Neural progenitor cell (in vitro differentiated cells): ENCODE data around the gene ZNF331. TPM values are rescaled to one million over a fixed set of nuclear protein-coding genes. Genes with fewer than 3 reads are reported as not detected.
A peak's percentile ranks its signal among the peaks of the same experiment; 100 is the strongest.
"Not testable (repeated sequence)": the region's sequence is repeated elsewhere in the genome, so short reads cannot be mapped to it uniquely, and the experiment has no call there.

ENCODE experiments used
- DNase-seq: peaks from one replicate; pipeline ENCODE4 v3.0.0-alpha.2; 2016; ENCODE audit warnings: low spot score
- H2AFZ ChIP-seq: fragments of 200-600 bp; sonication (generic); replicated peaks from 2 replicates; pipeline ENCODE4 v1.6.1; 2016; ENCODE audit warnings: antibody characterized with exemption
- H3F3A ChIP-seq: fragments of 200-600 bp; sonication (generic); 2 replicates; pipeline ENCODE4 v1.6.1; 2016; ENCODE audit warnings: antibody characterized with exemption, low read depth
- H3K27ac ChIP-seq: fragments of 200-600 bp; sonication (generic); 2 replicates; pipeline ENCODE4 v1.5.1; 2016; ENCODE audit warnings: mild to moderate bottlenecking
- H3K27me3 ChIP-seq: fragments of 200-600 bp; sonication (generic); 2 replicates; pipeline ENCODE4 v1.6.1; 2016; ENCODE audit warnings: mild to moderate bottlenecking, moderate library complexity
- H3K36me3 ChIP-seq: fragments of 200-600 bp; sonication (generic); 2 replicates; pipeline ENCODE4 v1.5.1; 2016
- H3K4me1 ChIP-seq: fragments of 200-600 bp; sonication (generic); 2 replicates; pipeline ENCODE4 v1.6.1; 2016; ENCODE audit warnings: mixed run types
- H3K4me2 ChIP-seq: fragments of 200-600 bp; sonication (generic); 2 replicates; pipeline ENCODE4 v1.6.1; 2016
- H3K4me3 ChIP-seq: fragments of 200-600 bp; sonication (generic); 2 replicates; pipeline ENCODE4 v1.5.1; 2016
- H3K79me2 ChIP-seq: fragments of 200-600 bp; sonication (generic); 2 replicates; pipeline ENCODE4 v1.6.1; 2016; ENCODE audit warnings: low read depth
- H3K9ac ChIP-seq: fragments of 200-600 bp; sonication (generic); 2 replicates; pipeline ENCODE4 v1.6.1; 2016
- H3K9me3 ChIP-seq: fragments of 200-600 bp; sonication (generic); 2 replicates; pipeline ENCODE4 v1.5.1; 2016; ENCODE audit warnings: low read depth
- H4K20me1 ChIP-seq: fragments of 200-600 bp; sonication (generic); 2 replicates; pipeline ENCODE4 v1.6.1; 2016; ENCODE audit warnings: low read depth
- H3K27ac Mint-ChIP-seq: 3 replicates; pipeline ENCODE4 v1.8.0; 2021; ENCODE audit warnings: mixed read lengths
- H3K27me3 Mint-ChIP-seq: 2 replicates; pipeline ENCODE4 v1.8.0; 2022; ENCODE audit warnings: low read depth, mild to moderate bottlenecking, inconsistent platforms, moderate library complexity, mixed read lengths; ENCODE audit not compliant: insufficient read depth
- H3K36me3 Mint-ChIP-seq: 3 replicates; pipeline ENCODE4 v1.8.0; 2021; ENCODE audit warnings: mixed read lengths
- H3K4me1 Mint-ChIP-seq: 3 replicates; pipeline ENCODE4 v1.8.0; 2021; ENCODE audit warnings: mixed read lengths
- H3K4me3 Mint-ChIP-seq: 3 replicates; pipeline ENCODE4 v1.8.0; 2021; ENCODE audit warnings: mild to moderate bottlenecking, moderate library complexity, mixed read lengths
- H3K9me3 Mint-ChIP-seq: 3 replicates; pipeline ENCODE4 v1.8.0; 2020; ENCODE audit warnings: mixed read lengths
- CTCF ChIP-seq: fragments of 200-600 bp; sonication (generic); IDR thresholded peaks from 2 replicates; pipeline ENCODE4 v1.5.1; 2017; ENCODE audit warnings: antibody characterized with exemption, mild to moderate bottlenecking
- EZH2 ChIP-seq: fragments of 200-600 bp; sonication (generic); IDR thresholded peaks from 2 replicates; pipeline ENCODE4 v1.6.1; 2017; ENCODE audit warnings: antibody characterized with exemption, mild to moderate bottlenecking, moderate library complexity
- EZH2phosphoT487 ChIP-seq: fragments of 200-600 bp; sonication (generic); IDR thresholded peaks from 2 replicates; pipeline ENCODE4 v1.6.1; 2017; ENCODE audit warnings: antibody characterized with exemption
- total RNA-seq: library from RNA; depleted of rRNA; stranded (reverse); fragments of >200 nt; gene quantifications from 2 replicates; pipeline ENCODE4 v1.2.3, GENCODE V29; 2015; ENCODE audit warnings: low replicate concordance

ZNF331 gene
- total RNA-seq = 44.2 and 68.5 TPM in 2 replicates

DNA sequence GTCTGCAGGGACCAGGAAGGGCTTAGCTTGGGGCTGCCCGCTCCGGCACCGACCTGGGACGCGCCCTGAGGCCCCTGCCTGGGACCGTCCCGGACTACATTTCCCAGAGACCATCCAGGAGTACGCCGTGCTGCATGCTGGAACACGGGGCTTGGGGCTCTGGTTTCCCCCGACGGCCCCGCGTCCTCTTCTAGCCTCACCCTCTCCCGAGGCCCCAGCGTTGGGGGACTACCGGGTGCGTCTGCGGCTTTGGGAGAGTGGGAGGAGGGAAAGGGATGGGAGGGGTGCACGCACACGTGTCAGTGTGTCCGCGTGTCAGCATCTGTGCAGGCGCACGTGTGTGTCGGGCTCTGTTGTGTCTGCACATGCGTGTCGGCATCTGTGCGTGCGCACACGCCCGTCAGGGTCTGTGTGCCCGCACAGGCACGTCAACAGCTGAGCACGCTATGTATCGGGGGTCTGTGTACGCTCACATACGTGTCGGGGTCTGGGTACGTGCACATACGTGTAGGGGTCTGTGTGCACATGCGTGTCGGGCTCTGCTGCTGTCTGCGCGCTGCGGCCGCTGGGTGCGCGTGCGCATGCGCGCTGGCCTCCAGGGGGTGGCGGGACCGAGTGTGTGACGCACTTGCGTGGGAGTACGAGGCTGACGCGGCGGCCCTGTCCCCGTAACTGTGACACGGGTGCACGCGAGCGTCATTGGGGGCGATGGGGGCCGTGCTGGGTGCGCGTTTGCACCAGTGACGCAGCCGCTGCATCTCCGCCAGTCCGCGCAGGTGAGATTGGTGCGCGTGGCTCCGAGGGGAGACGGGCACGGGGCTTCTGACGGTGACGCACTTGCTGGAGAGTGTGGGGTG is at the start of gene ZNF331:
Gene ZNF331, plus strand, starts transcription at position 625 of the 857 bp plus-strand sequence. CDS start 31,232 bp downstream, outside the sequence.
- peak within 1 kb of the TSS; percentile 93 for H3K4me3 Mint-ChIP-seq
- Histone ChIP-seq H3K4me3 (peak within 1 kb of the TSS; percentile 68), H3K79me2 (peaks cover 3% of the 10 kb centered on the region), H3K9ac (no peak within 1 kb of the TSS), H3F3A (peaks cover 7% of the 10 kb centered on the region), H3K4me2 (peak within 1 kb of the TSS; percentile 80), H3K27ac (no peak within 1 kb of the TSS), H3K36me3 (peaks cover 4% of the 10 kb centered on the region), H4K20me1 (no peaks in the 10 kb centered on the region), H2AFZ (peak within 1 kb of the TSS; percentile 98), H3K9me3 (no peaks in the 10 kb centered on the region), H3K27me3 (no peaks in the 10 kb centered on the region), H3K4me1 (no peaks in the 10 kb centered on the region)
- no peaks in the 10 kb centered on the region for H3K4me1 Mint-ChIP-seq
- no peak for TF ChIP-seq EZH2phosphoT487
- TF ChIP-seq CTCF = peak; percentile 26
- DNase-seq = peak; percentile 75
- H3K36me3 Mint-ChIP-seq = peaks cover 3% of the 10 kb centered on the region
- H3K27ac Mint-ChIP-seq = no peak within 1 kb of the TSS
- H3K27me3 Mint-ChIP-seq = peaks cover 5% of the 10 kb centered on the region
- H3K9me3 Mint-ChIP-seq = no peaks in the 10 kb centered on the region

- H3K9me3 ChIP-seq = no peaks in the 10 kb centered on the region
- H3K27me3 ChIP-seq = no peaks in the 10 kb centered on the region
- Mint-ChIP-seq H3K4me3 (no peak overlapping the region), H3K4me1 (peaks cover 1% of the 10 kb centered on the region), H3K36me3 (peaks cover 63% of the 10 kb centered on the region), H3K27ac (no peak overlapping the region), H3K27me3 (peaks cover 2% of the 10 kb centered on the region), H3K9me3 (peaks cover 64% of the 10 kb centered on the region)
- H3K27ac ChIP-seq = no peak overlapping the region
- no peak overlapping the region for H2AFZ ChIP-seq
- H3F3A ChIP-seq = no peaks in the 10 kb centered on the region
- no peaks in the 10 kb centered on the region for H4K20me1 ChIP-seq
- no peak for TF ChIP-seq CTCF
- no peak for TF ChIP-seq EZH2
- TF ChIP-seq EZH2phosphoT487 = no peak
- H3K36me3 ChIP-seq = peaks cover 41% of the 10 kb centered on the region
- H3K79me2 ChIP-seq = no peaks in the 10 kb centered on the region
- DNase-seq = no peak
- no peaks in the 10 kb centered on the region for H3K4me1 ChIP-seq
- no peak overlapping the region for H3K9ac ChIP-seq
- H3K4me3 ChIP-seq = no peak overlapping the region
- no peak overlapping the region for H3K4me2 ChIP-seq
Observed at GRCh38 chr19:53492153-53492552, 45.8 kb upstream of the ZNF331 start.

DNA sequence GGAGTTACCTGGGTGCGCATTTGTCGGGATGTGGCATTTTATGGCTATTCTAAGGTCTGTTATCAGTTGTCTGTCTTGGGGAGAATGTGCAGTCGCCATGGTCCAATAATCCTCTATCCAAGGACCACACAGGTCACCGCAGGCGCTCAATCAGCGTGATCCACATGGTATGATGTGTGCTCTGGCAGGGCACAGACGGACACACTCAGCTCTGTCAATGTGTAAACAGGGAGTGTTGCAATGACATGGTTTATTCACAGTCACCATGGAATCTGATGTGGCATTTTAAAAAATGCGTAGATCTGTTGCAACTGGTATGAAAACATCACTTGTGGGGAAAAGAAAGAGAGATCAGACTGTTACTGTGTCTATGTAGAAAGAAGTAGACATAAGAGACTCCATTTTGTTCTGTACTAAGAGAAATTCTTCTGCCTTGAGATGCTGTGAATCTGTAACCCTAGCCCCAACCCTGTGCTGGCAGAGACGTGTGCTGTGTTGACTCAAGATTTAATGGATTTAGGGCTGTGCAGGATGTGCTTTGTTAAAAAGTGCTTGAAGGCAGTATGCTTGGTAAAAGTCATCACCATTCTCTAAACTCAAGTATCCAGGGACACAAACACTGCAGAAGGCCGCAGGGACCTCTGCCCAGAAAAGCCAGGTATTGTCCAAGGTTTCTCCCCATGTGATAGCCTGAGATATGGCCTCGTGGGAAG is 40.5 kb upstream of the ZNF331 start:
- not testable (repeated sequence) for H4K20me1 ChIP-seq, H3K4me3 Mint-ChIP-seq
- peak overlapping the region; percentile 47 for H3K27ac Mint-ChIP-seq

GRCh38 chr19:53498024-53498395 is 39.9 kb upstream of the ZNF331 start:
- H3K36me3 ChIP-seq = peaks cover 10% of the 10 kb centered on the region
- not testable (repeated sequence) for H3K27me3 Mint-ChIP-seq, H2AFZ ChIP-seq, H4K20me1 ChIP-seq, H3K4me1 ChIP-seq, H3K4me1 Mint-ChIP-seq, H3K4me2 ChIP-seq, DNase-seq, H3F3A ChIP-seq, H3K27me3 ChIP-seq, H3K9me3 ChIP-seq, H3K9ac ChIP-seq, H3K4me3 ChIP-seq, H3K4me3 Mint-ChIP-seq, H3K79me2 ChIP-seq, H3K27ac ChIP-seq, H3K27ac Mint-ChIP-seq
- Mint-ChIP-seq H3K36me3 (peaks cover 15% of the 10 kb centered on the region), H3K9me3 (peaks cover 24% of the 10 kb centered on the region)

More for the DNA sequence above, 40.5 kb upstream of the ZNF331 start:
- Mint-ChIP-seq H3K36me3 (peaks cover 20% of the 10 kb centered on the region), H3K9me3 (peaks cover 27% of the 10 kb centered on the region)
- not testable (repeated sequence) for H3K9ac ChIP-seq, H3K79me2 ChIP-seq, H3K27me3 ChIP-seq, H3F3A ChIP-seq, H3K4me1 ChIP-seq, H3K4me2 ChIP-seq, H3K4me1 Mint-ChIP-seq, DNase-seq, H3K4me3 ChIP-seq, H3K27me3 Mint-ChIP-seq, H3K27ac ChIP-seq, H2AFZ ChIP-seq, H3K9me3 ChIP-seq
- peaks cover 11% of the 10 kb centered on the region for H3K36me3 ChIP-seq

GRCh38 chr19:53503151-53503550 is 34.8 kb upstream of the ZNF331 start:
- not testable (repeated sequence) for H3K9me3 ChIP-seq, H3K9ac ChIP-seq, H3K4me3 Mint-ChIP-seq, H4K20me1 ChIP-seq, DNase-seq, H3K79me2 ChIP-seq, H3K36me3 Mint-ChIP-seq, H3K4me1 Mint-ChIP-seq, H3K27me3 Mint-ChIP-seq, H3F3A ChIP-seq, H3K4me3 ChIP-seq, H2AFZ ChIP-seq, H3K27ac Mint-ChIP-seq, H3K27ac ChIP-seq, H3K27me3 ChIP-seq, H3K4me2 ChIP-seq, H3K36me3 ChIP-seq, H3K4me1 ChIP-seq
- H3K9me3 Mint-ChIP-seq = peaks cover 10% of the 10 kb centered on the region

DNA sequence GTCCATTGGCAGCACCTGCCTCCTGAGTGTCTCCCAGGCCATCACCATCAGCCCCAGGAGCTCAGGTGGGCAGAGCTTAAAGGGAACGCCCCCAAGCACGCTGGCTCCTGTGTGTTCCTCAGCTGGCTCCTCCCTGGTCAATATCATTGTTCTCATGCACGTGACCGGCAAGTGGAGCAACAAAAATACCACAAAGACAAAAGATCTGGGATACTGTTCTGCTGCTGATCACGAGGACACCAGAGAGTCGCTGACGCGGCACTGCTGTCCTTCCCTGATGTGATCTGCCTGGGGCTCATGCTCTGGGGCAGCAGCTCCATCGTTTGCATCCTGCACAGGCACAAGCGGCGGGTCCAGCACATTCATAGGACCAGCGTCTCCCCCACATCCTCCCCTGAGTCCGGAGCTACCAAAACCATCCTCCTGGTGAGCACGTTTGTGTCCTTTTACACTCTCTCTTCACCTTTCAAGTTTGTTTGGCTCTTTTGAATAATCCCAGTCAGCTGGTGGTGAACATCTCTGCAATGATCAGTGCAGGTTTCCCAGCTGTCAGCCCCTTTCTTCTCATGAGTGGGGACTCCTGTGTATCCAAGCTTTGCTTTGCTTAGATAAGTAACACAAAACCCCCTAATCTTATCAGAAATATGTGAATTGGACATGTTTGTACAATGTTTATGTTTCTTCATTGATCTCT is 34.1 kb upstream of the ZNF331 start:
- H3K4me3 Mint-ChIP-seq, H3K4me1 Mint-ChIP-seq, H3K36me3 ChIP-seq, H3K27ac ChIP-seq, H3K4me3 ChIP-seq, H3K27me3 ChIP-seq, H3K4me2 ChIP-seq, H3K27me3 Mint-ChIP-seq, H3F3A ChIP-seq, H2AFZ ChIP-seq, H3K4me1 ChIP-seq, H3K27ac Mint-ChIP-seq, H4K20me1 ChIP-seq, DNase-seq, H3K36me3 Mint-ChIP-seq, H3K79me2 ChIP-seq, H3K9me3 ChIP-seq, H3K9ac ChIP-seq: not testable (repeated sequence)
- peaks cover 10% of the 10 kb centered on the region for H3K9me3 Mint-ChIP-seq
